Spleen (tissue), 7 donors: Measurements from ENCODE around the gene PLEKHG1.

ENCODE experiments used
- POLR2A ChIP-seq, 3 donors: fragments of 450-650 bp; IDR thresholded peaks; one replicate each; pipeline ENCODE4 v1.5.1; 2017; ENCODE audit warnings: antibody characterized with exemption in 3 of 3, mild to moderate bottlenecking in 1 of 3
- POLR2AphosphoS5 ChIP-seq, 3 donors: sonication (generic); formaldehyde crosslinking; IDR thresholded peaks; one replicate each; pipeline ENCODE4 v1.5.1; 2017; ENCODE audit warnings: antibody characterized with exemption in 3 of 3
- TF ChIP-seq, protein P1 (sequence below), 11 experiments: fragments of 200-600 bp in 7 of 11; fragments of 450-650 bp in 4 of 11; sonication (generic) in 4 of 11; IDR thresholded peaks in 8 of 11; conservative IDR thresholded peaks in 3 of 11; 1 replicate in 7 of 11; 2 replicates in 4 of 11; pipeline versions ENCODE4 v1.4.0 to v1.8.0; 2016 to 2021; ENCODE audit warnings: antibody characterized with exemption in 11 of 11, inconsistent platforms in 4 of 11, mild to moderate bottlenecking in 1 of 11
- donor health status: DM: no; HTN: no; CAD: no; lungs with moderate emphysema.
- donor health status: DM: no; HTN: no; CAD: no.
- donor health status: DM: no; HTN: no; CAD: no.

DNA sequence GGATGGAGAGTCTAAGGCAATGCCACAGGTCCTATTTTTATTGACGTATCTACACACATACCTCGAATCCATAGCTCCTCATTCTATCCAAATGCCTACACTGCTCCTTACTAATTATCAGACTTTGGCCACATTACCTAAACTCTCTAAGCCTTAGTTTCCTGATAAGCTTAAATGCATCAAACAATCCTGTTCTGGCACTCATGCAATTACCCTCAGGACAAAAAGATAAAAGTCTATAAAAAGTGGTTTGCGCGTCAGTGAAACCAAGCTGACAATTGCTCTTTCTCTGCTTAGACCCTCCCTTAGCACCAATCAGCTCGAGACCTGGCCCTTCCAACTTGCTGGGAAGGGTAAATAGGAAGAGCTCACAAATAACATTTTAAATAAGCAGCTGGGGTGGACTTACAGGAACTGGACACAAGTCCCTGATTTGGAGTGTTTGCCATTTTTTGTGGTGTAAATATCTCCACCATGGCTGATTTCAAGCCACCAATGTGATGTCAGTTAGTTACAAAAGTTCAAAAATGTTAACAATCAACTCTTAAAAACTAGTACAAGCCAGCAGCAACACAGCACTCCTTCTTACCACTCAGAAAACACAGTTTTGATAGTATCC is 7.2 kb upstream of the PLEKHG1 start:
- TF ChIP-seq, protein P1, sequence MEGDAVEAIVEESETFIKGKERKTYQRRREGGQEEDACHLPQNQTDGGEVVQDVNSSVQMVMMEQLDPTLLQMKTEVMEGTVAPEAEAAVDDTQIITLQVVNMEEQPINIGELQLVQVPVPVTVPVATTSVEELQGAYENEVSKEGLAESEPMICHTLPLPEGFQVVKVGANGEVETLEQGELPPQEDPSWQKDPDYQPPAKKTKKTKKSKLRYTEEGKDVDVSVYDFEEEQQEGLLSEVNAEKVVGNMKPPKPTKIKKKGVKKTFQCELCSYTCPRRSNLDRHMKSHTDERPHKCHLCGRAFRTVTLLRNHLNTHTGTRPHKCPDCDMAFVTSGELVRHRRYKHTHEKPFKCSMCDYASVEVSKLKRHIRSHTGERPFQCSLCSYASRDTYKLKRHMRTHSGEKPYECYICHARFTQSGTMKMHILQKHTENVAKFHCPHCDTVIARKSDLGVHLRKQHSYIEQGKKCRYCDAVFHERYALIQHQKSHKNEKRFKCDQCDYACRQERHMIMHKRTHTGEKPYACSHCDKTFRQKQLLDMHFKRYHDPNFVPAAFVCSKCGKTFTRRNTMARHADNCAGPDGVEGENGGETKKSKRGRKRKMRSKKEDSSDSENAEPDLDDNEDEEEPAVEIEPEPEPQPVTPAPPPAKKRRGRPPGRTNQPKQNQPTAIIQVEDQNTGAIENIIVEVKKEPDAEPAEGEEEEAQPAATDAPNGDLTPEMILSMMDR (IDR thresholded peaks at IDR 0.05 in 8 of 11, conservative IDR thresholded peaks at IDR 0.05 in 3 of 11): no peak
- TF ChIP-seq POLR2A (IDR thresholded peaks at IDR 0.05) (no peak), POLR2AphosphoS5 (IDR thresholded peaks at IDR 0.05) (no peak)
